Measurements from ENCODE around the gene C1orf53.
A peak's percentile ranks its signal among the peaks of the same experiment; 100 is the strongest.

The C1orf53 gene

GRCh38 chr1:197908716-197909220 lies 6.3 kb downstream of the C1orf53 start:
- no peak for DNase-seq

DNA sequence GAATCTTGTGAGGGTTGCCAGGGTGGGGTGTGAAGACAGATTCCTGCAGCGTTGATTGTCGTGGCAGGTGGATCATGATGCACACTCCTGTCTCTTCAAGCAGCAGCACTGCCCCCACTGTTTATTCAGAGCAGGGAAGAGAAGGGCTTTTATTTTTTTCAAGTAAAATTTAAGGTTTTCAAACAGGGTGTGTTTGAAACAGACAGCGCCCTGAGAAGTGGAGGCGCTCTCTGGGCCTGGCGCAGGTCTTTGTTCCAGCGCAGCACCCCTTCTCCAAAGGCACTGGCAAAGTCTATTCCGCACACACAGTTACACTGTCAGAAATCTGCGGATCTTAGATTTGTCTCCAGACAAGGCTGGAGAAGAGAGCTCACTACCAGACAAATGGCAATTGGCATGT lies 7.0 kb downstream of the C1orf53 start:
- no peak for DNase-seq

DNA sequence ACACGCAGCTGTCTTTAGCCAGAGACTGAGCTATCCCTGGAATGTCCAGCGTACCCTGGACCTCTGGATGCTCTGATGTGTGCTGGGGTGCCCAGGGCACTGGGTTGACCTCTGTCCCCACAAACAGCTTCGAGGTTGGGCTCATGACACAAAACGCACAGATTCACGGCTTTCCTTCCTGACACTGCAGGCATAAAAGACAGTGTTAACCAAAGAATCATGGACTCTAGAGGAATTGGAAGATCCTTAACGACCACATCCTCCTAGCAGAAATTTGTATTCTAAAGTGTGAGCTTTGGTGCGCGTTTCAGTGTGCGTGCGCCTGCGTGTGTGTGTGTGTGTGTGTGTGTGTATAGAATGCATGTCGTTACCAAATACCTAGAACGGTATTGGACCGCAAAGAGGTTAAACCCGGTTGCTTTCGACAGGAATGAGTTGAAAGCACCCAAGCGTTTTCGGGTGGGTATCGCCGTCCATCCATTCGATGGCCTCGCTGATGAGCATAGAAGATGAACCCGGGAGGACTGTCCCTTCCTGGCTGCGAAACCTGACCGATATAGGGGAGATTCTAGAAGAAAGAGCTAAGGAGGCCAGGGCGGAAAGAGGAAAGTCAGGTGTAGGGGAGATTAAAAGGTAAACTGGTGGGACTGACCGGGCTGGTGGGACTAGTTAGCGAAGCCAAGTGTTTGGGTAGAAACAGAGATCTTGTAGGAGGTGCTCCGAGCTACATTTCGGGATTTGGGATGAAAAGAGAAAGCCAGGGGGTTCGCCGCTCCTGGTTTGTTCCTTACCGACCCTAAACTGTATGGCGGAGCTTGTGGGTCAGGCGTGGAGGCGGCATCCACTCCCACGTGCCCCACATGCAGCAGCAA lies 7.9 kb downstream of the C1orf53 start:
- no peak for DNase-seq

DNA sequence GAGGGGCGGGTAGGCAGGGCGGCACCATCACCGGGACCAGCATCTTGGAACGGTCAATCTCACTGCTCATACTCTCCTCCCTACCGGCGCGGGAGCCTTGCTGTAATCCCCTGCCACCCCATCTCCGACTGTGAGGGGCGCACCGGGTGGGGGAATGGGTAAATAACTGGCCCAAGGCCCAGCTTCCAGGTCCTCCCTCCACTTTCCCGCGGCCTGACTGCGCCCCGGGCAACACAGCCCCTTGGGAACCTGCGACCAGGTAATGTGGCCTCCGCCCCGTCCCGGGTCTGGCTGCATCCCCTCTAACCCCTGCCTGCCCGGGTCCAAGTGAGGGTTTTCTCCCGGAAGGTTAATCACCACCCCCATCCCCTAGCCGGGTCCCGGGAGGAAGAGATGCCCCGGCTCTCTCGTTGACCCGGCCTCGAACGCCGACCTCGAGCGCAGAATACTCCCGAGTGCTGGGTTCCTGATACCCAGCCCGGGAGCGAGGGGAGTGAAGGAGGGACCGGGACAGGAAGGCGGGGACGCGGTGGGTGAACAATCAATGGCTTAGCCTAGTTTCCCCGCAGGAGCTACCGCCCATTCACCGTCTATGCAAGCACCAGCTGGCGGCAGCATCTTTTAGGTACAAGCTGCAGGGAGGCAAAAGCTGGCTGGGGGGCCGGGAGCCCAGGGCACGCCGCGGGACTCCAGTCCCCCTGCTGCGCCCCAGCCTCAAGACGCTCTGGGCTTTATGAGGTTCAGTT lies 8.9 kb downstream of the C1orf53 start:
- DNase-seq = peak in 1 of 2 donors; percentile 27

GRCh38 chr1:197911857-197912696 lies 9.6 kb downstream of the C1orf53 start:
- peak; percentile 18 to 32 for DNase-seq

DNA sequence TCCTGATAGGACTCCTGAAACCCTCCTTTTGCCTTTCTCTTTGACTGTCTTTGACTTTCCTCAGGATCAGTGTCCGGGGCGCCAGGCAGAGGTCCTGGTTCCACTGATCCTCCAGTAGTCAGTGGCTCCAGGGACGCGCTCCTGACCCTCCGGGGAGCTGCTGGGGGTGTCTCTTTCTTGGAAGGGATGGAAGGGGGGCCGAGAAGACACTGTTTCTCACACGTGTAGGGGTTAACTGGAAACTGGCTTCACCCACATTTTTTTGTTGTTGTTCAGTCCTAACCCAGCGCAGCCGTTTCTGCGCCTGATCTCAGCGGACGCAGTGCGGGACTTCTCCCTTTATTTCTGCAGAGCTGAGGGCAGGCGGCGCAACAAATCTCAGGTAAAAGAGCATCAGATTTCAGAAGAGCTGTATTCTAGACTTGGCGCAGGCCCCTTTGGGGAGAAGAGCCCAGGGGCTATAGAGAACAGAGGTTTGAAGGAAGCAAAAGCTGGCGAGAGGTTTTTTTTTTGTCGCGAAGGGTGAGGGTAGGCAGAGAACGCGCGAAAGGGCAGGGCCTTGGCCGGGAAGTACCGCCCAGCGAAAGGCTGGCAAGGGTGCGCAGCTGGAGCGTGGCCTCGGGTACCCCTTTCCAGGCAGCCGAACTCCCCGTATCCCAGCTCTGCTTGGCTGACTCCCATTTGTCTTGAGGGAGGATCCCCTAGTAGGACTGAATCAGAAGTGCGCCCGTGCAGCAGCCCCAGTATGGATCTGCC lies 10.5 kb downstream of the C1orf53 start:
- peak in 1 of 2 donors; percentile 30 for DNase-seq

GRCh38 chr1:197913495-197914276 lies 11.3 kb downstream of the C1orf53 start:
- DNase-seq = no peak

DNA sequence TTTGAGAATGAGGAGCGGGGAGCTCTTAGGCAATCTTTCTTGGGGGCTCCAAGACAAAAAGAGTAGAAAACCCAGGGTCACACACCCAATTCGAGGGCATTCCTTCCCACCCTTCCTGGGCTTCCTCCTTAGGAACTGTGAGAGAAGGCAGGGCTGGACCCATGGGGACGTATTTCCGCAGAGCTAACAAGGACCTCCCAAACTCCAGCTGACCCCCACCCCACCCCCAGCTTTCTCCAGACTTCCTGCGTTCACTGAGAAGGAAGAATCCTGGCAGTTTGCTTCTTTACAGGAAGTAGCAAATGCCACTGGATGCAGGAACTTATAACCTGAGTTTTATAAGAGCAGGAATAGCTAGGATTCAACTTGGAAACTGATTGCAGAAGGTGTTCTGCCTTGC lies 12.1 kb downstream of the C1orf53 start:
- DNase-seq = no peak

DNA sequence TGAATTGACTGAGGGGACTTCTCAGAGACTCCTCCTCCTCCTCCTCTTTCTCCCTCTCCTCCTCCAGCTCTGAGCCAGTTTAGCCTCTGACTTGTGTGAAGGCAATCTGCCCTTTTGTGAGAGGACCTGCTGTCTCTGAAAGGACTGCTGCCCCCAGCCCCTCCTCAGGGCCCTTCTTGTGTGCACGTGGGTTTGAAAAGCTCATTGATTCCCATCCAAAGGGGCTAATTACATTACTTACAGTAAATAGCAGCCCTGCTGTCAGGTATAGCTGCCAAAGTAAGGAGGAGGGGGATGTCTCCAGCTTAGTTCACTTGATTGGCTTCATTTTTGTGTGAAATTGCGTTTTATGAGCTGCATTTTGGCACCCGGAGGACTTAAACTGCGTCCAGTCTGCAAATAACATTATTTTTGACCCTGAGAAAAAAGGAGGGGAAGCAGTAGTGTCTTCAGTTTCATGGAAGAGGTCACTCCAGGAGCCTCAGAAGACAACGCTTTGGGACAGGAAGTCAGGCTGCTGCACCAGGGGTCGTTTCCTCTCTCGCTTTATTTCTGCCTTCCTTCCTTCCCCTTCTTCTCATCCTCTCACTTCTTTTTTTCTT lies 12.9 kb downstream of the C1orf53 start:
- DNase-seq = no peak

GRCh38 chr1:197915862-197916499 lies 13.6 kb downstream of the C1orf53 start:
- DNase-seq = peak; percentile 22 to 25

DNA sequence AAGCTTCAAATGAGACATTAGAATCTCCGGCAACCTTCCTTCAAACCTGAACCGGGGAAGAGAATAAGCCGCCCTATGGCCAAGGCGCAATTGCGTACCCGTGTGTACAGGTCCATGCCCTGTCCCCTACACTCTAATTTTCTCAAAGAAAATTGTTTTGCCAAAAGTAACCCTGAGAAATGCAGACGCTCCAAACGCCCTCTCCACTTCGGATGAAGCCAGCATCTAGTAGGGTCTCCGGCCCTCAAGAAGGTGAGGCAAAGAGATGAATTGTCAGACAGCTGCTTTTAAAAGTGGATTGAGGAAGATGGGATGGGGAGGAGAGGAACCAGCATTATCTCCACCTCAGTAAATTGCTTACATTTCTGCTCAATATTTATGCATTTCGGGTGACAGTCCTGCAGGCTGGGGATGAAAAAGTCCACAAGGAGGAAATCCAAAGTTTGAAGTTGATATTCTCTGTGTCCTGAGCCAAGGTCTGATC lies 14.1 kb downstream of the C1orf53 start:
- DNase-seq = no peak

DNA sequence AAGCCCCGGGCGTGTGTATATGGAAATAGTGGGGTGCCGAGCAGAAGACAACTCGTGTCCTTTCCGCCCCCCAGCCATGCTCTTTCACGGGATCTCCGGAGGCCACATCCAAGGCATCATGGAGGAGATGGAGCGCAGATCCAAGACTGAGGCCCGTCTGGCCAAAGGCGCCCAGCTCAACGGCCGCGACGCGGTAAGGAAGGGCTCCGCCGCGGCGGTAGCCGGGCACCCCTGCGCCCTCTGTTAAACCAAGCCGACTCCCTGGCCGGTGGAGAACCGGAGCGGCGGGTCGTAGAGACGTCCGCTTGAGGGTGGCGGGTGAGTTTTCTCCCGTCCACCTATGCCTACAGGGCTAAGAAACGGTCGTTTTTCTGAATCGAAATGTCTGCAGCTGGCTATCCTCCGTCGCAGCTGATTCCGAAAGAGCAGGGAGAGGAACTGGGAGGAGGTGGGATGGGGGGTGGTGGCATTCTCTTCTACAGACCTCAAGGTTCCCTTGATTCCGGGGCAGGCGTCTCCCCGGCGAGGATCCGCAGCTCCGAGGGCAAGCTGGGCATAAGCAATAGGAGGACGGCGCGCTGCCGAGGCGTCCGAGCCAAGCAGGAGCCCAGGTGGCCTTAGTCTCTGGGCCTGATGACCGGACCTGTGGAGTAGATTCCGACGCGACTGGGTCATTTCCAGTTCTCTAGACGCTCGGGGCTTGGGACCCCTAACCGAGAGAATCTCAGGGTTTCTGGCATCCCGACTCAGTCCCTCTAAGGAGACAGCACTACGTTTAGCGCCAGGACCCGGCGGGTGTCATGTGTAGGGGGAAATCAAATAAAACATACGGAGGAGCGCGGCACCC lies 15.6 kb downstream of the C1orf53 start:
- peak in 1 of 2 donors; percentile 40 for DNase-seq

- DNase-seq = no peak
Measured at GRCh38 chr1:197918807-197919345, 16.4 kb downstream of the C1orf53 start.

DNA sequence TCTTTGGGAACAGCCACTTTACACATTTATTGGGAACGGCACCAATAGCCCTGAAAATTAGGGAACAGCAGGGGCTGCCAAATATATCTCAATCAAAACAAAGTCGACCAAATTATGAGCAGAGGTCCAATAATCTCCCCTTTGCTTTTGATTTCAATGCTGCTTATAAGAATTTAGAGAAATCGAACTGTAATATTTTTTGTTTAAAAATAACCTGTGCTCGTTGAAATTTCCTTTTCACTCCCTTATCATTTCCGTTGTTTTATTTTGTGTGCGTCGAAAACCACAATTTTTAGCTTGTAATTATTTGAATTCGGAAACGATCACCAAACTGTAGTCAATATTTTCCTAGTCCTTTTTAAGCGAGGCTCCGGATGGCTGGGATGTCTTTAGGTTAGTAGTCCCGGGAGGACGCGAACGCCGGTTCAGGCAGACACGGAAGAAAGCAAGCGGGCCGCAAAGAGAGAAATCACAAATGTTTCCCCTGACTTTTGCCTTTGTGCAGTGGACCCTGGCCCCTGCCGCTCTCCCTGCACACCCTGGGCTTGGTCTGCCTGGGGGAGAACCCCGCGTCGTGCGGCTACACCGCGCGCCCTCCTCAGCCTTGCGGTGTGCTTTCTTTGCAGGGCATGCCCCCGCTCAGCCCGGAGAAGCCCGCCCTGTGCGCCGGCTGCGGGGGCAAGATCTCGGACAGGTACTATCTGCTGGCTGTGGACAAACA lies 17.1 kb downstream of the C1orf53 start:
- DNase-seq = peak in 1 of 2 donors; percentile 23

DNA sequence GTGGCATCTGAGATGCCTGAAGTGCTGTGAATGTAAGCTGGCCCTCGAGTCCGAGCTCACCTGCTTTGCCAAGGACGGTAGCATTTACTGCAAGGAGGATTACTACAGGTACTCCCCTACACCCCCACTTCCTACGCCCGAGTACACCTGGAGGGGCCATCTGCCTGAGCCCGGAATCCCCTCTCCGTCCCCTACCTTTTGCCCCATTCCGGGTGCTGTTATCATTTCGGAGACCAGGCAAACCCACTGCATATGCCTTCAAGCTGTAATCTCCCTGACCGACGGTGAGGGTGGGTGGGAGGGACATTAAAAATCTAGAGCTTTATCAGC lies 17.6 kb downstream of the C1orf53 start:
- DNase-seq = no peak

GRCh38 chr1:197920414-197921117 lies 18.1 kb downstream of the C1orf53 start:
- DNase-seq = peak in 1 of 2 donors; percentile 17

DNA sequence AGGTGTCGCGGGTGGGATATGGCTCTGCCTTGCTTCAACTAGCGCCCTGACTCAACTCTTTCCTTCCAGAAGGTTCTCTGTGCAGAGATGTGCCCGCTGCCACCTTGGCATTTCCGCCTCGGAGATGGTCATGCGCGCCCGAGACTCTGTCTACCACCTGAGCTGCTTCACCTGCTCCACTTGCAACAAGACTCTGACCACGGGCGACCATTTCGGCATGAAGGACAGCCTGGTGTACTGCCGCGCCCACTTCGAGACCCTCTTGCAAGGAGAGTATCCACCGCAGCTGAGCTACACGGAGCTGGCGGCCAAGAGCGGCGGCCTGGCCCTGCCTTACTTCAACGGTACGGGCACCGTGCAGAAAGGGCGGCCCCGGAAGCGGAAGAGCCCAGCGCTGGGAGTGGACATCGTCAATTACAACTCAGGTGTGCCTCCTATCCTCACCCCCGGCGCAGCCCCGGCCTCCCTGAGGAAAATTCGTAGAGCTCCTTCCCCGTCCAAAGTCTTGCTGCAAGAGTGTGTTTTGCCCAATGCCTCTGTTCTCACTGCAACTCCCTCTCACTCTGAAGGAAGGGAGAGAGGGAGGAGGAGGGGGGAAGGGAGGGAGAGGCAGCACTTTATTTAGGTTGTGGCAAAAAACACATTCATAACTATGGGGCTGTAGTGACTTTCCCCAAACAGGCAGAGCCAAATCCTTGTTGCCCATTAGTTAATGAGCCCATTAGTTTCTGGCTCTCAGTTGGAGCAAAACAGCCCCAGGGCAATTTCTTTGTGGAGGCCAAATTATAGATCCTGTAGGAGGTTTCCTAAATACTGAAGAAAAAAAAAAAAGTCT lies 19.0 kb downstream of the C1orf53 start:
- no peak for DNase-seq
